Uterus (tissue), 2 donors: Measurements from ENCODE around the gene MYD88.

Experiments
- POLR2A ChIP-seq, 2 donors: fragments of 450-650 bp; IDR thresholded peaks; one replicate each; pipeline ENCODE4 v1.6.1; 2016; ENCODE audit warnings: antibody characterized with exemption in 2 of 2, mild to moderate bottlenecking in 1 of 2, moderate library complexity in 1 of 2
- TF ChIP-seq, protein P1 (sequence below), 4 experiments: fragments of 200-600 bp in 2 of 4; fragments of 450-650 bp in 2 of 4; sonication (generic) in 2 of 4; IDR thresholded peaks; one replicate each; pipeline ENCODE4 v1.5.1; 2016 to 2019; ENCODE audit warnings: antibody characterized with exemption in 4 of 4, mild to moderate bottlenecking in 2 of 4, moderate library complexity in 1 of 4

DNA sequence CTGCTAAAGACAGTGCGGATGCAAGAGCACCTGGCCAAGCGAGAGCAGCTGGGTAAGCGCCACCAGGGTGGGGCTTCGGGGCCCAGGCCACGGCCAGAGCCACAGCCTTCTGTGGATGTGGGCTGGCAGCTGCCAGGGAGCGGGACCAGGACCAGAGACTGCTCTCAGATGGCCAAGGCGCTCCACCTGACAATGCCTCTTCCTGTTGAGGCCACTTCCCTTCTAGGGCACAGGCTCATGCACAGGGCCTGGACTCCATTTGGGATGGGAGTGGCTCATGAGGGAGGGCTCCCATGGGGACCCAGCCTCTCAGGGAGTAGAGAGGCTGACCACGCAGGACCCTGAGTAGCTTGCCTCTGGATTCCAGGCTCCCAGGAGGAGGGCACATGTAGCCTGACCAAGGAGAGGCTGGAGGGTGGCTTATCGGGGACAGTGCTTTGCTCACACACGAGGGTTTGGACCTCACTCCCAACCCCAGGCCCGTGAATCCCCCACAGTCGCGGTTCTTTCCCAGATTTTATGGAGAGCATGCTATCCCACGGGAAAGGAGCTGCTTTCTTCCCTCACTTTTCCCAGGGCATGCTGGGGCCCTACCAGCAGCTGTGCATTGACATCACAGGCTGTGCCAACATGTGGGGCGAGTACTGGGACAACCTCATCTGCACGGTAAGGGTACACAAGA lies 26.6 kb upstream of the MYD88 start:
- TF ChIP-seq, protein P1, sequence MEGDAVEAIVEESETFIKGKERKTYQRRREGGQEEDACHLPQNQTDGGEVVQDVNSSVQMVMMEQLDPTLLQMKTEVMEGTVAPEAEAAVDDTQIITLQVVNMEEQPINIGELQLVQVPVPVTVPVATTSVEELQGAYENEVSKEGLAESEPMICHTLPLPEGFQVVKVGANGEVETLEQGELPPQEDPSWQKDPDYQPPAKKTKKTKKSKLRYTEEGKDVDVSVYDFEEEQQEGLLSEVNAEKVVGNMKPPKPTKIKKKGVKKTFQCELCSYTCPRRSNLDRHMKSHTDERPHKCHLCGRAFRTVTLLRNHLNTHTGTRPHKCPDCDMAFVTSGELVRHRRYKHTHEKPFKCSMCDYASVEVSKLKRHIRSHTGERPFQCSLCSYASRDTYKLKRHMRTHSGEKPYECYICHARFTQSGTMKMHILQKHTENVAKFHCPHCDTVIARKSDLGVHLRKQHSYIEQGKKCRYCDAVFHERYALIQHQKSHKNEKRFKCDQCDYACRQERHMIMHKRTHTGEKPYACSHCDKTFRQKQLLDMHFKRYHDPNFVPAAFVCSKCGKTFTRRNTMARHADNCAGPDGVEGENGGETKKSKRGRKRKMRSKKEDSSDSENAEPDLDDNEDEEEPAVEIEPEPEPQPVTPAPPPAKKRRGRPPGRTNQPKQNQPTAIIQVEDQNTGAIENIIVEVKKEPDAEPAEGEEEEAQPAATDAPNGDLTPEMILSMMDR (IDR thresholded peaks at IDR 0.05) = no peak
- TF ChIP-seq POLR2A (IDR thresholded peaks at IDR 0.05) = no peak
